Measurements from ENCODE around the gene SLC29A2. TPM values are rescaled to one million over a fixed set of nuclear protein-coding genes. Genes with fewer than 3 reads are reported as not detected.

Gene SLC29A2
- polyA plus RNA-seq, 3 donors = 0.11 to 1.3 TPM; not detected in 1

DNA sequence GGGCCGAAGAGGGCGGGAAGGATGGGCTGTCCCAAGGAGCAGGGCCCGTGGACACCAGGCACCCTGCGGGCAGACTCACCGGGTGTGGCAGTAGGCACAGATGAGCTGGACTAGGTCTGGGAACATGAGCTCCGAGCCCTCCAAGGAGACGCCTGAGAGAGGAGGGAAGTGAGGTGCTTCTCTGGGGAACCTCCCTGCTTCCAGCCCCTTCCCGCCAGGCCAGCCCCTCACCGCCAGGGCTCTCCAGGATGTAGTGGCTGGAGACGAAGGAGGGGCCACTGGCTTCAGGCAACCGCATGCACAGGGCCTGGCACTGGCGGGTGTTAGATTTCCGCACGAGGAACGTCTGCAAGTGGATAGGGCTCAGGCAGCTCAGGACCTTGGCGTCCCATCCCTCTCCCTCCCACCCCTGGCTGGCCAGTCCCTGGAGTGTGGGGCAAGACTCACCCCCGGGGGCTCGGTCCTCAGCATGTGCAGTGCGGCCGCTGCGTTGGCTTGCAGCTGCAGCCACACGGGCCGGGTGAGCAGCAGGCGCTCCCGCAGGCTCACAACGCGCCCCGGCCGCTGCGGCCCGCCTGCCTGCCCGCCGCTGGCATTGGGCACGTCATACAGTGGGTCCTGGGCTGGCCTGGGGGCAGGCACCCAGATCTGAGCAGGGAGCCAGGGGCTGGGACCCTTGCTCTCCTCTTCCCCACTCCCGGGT, 35.9 kb downstream of the SLC29A2 start:
- H3K36me3 ChIP-seq (replicated peaks in 1 of 2; ENCODE audit: control insufficient read depth in 1 of 2, insufficient read depth in 2 of 2, low read length in 2 of 2) = peaks cover 60 to 70% of the 10 kb centered on the region in 2 donors
- peak overlapping the region; percentile 66 for H2AFZ ChIP-seq (ENCODE audit: insufficient read depth, low read depth, low read length, poor library complexity, severe bottlenecking)
- H3K27ac ChIP-seq (ENCODE audit: low read depth in 1 of 2, low read length in 2 of 2) = peak overlapping the region; percentile 69 to 98

DNA sequence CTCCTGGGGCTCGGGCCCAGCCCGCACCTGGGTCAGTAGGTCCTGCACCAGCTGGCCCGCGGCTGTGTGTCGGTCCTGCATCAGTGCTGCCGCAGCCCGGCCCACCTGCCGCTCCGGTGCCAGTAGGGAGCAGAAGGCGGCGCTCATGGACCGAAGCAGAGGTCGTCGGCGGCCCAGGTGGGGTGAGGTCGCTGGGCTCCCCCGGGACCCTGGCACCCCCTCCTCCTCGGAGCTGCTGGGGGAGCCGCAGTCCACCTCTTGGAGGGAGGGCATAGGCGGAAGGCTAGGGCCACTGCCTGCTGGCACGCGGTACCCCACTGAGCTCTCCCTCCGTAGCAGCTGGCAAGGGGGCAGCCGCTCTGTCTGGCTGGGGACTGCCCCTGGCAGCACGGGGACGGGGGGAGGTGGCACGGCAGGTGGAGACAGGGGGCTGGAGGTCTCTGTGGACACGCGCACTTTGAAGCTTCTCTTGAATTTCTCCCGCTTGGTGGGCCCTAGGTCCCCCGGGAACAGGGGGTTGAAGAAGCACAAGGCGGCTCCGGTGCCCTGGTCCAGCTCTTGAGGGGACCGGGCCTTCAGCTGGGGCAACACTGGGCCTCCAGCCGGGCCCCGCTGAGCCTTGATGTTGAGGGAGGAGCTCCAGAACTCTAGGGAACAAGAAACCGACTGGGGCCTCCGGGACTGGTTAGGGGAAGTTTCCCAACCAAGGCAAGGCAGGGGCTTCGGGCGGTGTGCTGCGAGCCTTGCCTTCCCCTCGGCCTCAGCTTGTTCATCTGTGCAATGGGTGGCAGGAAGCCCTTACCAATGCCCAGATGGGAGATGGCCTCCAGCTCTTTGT, 36.7 kb downstream of the SLC29A2 start:
- Histone ChIP-seq H3K4me2 (replicated peaks; ENCODE audit: extremely low read depth, low read length, poor library complexity, severe bottlenecking) (peak overlapping the region; percentile 93), H3K4me1 (ENCODE audit: control insufficient read depth in 1 of 2, insufficient read depth in 2 of 2, low read length in 2 of 2) (peaks cover 26 to 30% of the 10 kb centered on the region in 2 donors), H3K27me3 (ENCODE audit: control insufficient read depth in 2 of 2, insufficient read depth in 2 of 2, low read length in 2 of 2) (no peaks in the 10 kb centered on the region), H3K9me3 (replicated peaks in 1 of 2; ENCODE audit: control insufficient read depth in 1 of 2, insufficient read depth in 1 of 2, low read length in 2 of 2) (no peaks in the 10 kb centered on the region), H3K4me3 (replicated peaks in 1 of 3; ENCODE audit: low read depth in 2 of 3, low read length in 3 of 3) (peak overlapping the region; percentile 82 to 88 (median 87)), H3K27ac (ENCODE audit: low read depth in 1 of 2, low read length in 2 of 2) (peak overlapping the region in 1 of 2 donors; percentile 98), H2AFZ (ENCODE audit: insufficient read depth, low read depth, low read length, poor library complexity, severe bottlenecking) (peak overlapping the region; percentile 66), H3K9ac (ENCODE audit: insufficient read depth, low read length, poor library complexity, severe bottlenecking) (peak overlapping the region; percentile 98), H4K20me1 (ENCODE audit: insufficient read depth, low read length) (peaks cover 33% of the 10 kb centered on the region), H3K79me2 (ENCODE audit: insufficient read depth, low read length) (peaks cover 13% of the 10 kb centered on the region), H3K36me3 (replicated peaks in 1 of 2; ENCODE audit: control insufficient read depth in 1 of 2, insufficient read depth in 2 of 2, low read length in 2 of 2) (peaks cover 51 to 61% of the 10 kb centered on the region in 2 donors)
- Mint-ChIP-seq H3K27ac (peak overlapping the region; percentile 82 to 98 (median 92)), H3K4me1 (peaks cover 30% of the 10 kb centered on the region), H3K4me3 (peak overlapping the region; percentile 98 to 100), H3K9me3 (no peaks in the 10 kb centered on the region), H3K36me3 (peaks cover 42 to 55% of the 10 kb centered on the region in 2 donors), H3K27me3 (ENCODE audit: low read depth in 3 of 3) (no peaks in the 10 kb centered on the region)
- TF ChIP-seq, protein P1, sequence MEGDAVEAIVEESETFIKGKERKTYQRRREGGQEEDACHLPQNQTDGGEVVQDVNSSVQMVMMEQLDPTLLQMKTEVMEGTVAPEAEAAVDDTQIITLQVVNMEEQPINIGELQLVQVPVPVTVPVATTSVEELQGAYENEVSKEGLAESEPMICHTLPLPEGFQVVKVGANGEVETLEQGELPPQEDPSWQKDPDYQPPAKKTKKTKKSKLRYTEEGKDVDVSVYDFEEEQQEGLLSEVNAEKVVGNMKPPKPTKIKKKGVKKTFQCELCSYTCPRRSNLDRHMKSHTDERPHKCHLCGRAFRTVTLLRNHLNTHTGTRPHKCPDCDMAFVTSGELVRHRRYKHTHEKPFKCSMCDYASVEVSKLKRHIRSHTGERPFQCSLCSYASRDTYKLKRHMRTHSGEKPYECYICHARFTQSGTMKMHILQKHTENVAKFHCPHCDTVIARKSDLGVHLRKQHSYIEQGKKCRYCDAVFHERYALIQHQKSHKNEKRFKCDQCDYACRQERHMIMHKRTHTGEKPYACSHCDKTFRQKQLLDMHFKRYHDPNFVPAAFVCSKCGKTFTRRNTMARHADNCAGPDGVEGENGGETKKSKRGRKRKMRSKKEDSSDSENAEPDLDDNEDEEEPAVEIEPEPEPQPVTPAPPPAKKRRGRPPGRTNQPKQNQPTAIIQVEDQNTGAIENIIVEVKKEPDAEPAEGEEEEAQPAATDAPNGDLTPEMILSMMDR (IDR thresholded peaks at IDR 0.05) = no peak
- DNase-seq = peak; percentile 55 to 75 (median 66)
- intact Hi-C loops (cut with micrococcal nuclease) = no loop called here
- WGBS (ENCODE audit: insufficient coverage) = 82% methylated on average over 42 of the region's 42 CpGs

More for the DNA sequence above, 35.9 kb downstream of the SLC29A2 start:
- peak overlapping the region; percentile 94 to 98 (median 97) for H3K27ac Mint-ChIP-seq
- Histone ChIP-seq H3K27me3 (ENCODE audit: control insufficient read depth in 2 of 2, insufficient read depth in 2 of 2, low read length in 2 of 2) (no peaks in the 10 kb centered on the region), H3K4me2 (replicated peaks; ENCODE audit: extremely low read depth, low read length, poor library complexity, severe bottlenecking) (peak overlapping the region; percentile 93), H3K4me3 (replicated peaks in 1 of 3; ENCODE audit: low read depth in 2 of 3, low read length in 3 of 3) (peak overlapping the region; percentile 82 to 88 (median 87)), H3K4me1 (ENCODE audit: control insufficient read depth in 1 of 2, insufficient read depth in 2 of 2, low read length in 2 of 2) (peaks cover 26 to 30% of the 10 kb centered on the region in 2 donors), H3K79me2 (ENCODE audit: insufficient read depth, low read length) (peaks cover 13% of the 10 kb centered on the region), H3K9me3 (replicated peaks in 1 of 2; ENCODE audit: control insufficient read depth in 1 of 2, insufficient read depth in 1 of 2, low read length in 2 of 2) (no peaks in the 10 kb centered on the region), H3K9ac (ENCODE audit: insufficient read depth, low read length, poor library complexity, severe bottlenecking) (peak overlapping the region; percentile 98), H4K20me1 (ENCODE audit: insufficient read depth, low read length) (peaks cover 33% of the 10 kb centered on the region)
- H3K4me3 Mint-ChIP-seq = peak overlapping the region; percentile 98 to 100
- TF ChIP-seq, protein P1 (IDR thresholded peaks at IDR 0.05) = no peak
- no peaks in the 10 kb centered on the region for H3K9me3 Mint-ChIP-seq
- peak in 2 of 3 donors; percentile 26 to 37 for DNase-seq
- peaks cover 26% of the 10 kb centered on the region for H3K4me1 Mint-ChIP-seq
- intact Hi-C loops (cut with micrococcal nuclease) = no loop called here
- WGBS (ENCODE audit: insufficient coverage) = 14% methylated on average over 30 of the region's 35 CpGs
- peaks cover 50 to 63% of the 10 kb centered on the region in 2 donors for H3K36me3 Mint-ChIP-seq
- H3K27me3 Mint-ChIP-seq (ENCODE audit: low read depth in 3 of 3) = no peaks in the 10 kb centered on the region

All from CD14-positive monocyte (primary cell).